Measurements from ENCODE around the gene CNNM4.
A peak's percentile ranks its signal among the peaks of the same experiment; 100 is the strongest.

The CNNM4 gene

GRCh38 chr2:96757477-96757860, 3.2 kb upstream of the CNNM4 start:
- Histone ChIP-seq H3K36me3 (ENCODE audit: control insufficient read depth, insufficient read depth, low read length) (no peaks in the 10 kb centered on the region), H3K27ac (ENCODE audit: insufficient read depth, low read length, poor library complexity, severe bottlenecking) (no peak overlapping the region), H3K9me3 (ENCODE audit: control insufficient read depth, low read length) (no peaks in the 10 kb centered on the region), H3K4me1 (ENCODE audit: control insufficient read depth, insufficient read depth, low read length, poor library complexity, severe bottlenecking) (peaks cover 14% of the 10 kb centered on the region), H3K27me3 (replicated peaks; ENCODE audit: control insufficient read depth, insufficient read depth, low read length, poor library complexity, severe bottlenecking) (no peaks in the 10 kb centered on the region), H3K4me3 (ENCODE audit: insufficient read depth, low read depth, low read length, poor library complexity, severe bottlenecking) (no peak overlapping the region)
- no peak for DNase-seq

- H3K27me3 ChIP-seq (replicated peaks; ENCODE audit: control insufficient read depth, insufficient read depth, low read length, poor library complexity, severe bottlenecking): no peaks in the 10 kb centered on the region
- no peak overlapping the region for H3K4me3 ChIP-seq (ENCODE audit: insufficient read depth, low read depth, low read length, poor library complexity, severe bottlenecking)
- H3K36me3 ChIP-seq (ENCODE audit: control insufficient read depth, insufficient read depth, low read length): no peaks in the 10 kb centered on the region
- H3K9me3 ChIP-seq (ENCODE audit: control insufficient read depth, low read length): no peaks in the 10 kb centered on the region
- H3K4me1 ChIP-seq (ENCODE audit: control insufficient read depth, insufficient read depth, low read length, poor library complexity, severe bottlenecking): peaks cover 30% of the 10 kb centered on the region
- DNase-seq: no peak
- H3K27ac ChIP-seq (ENCODE audit: insufficient read depth, low read length, poor library complexity, severe bottlenecking): no peak overlapping the region
Measured at GRCh38 chr2:96758987-96759386, 1.7 kb upstream of the CNNM4 start.

- H3K9me3 ChIP-seq (ENCODE audit: control insufficient read depth, low read length): no peaks in the 10 kb centered on the region
- H3K4me1 ChIP-seq (ENCODE audit: control insufficient read depth, insufficient read depth, low read length, poor library complexity, severe bottlenecking): peaks cover 35% of the 10 kb centered on the region
- no peaks in the 10 kb centered on the region for H3K36me3 ChIP-seq (ENCODE audit: control insufficient read depth, insufficient read depth, low read length)
- no peaks in the 10 kb centered on the region for H3K27me3 ChIP-seq (replicated peaks; ENCODE audit: control insufficient read depth, insufficient read depth, low read length, poor library complexity, severe bottlenecking)
- no peak overlapping the region for H3K27ac ChIP-seq (ENCODE audit: insufficient read depth, low read length, poor library complexity, severe bottlenecking)
- H3K4me3 ChIP-seq (ENCODE audit: insufficient read depth, low read depth, low read length, poor library complexity, severe bottlenecking): no peak overlapping the region
- DNase-seq: no peak
Measured at GRCh38 chr2:96759548-96759947, 1.2 kb upstream of the CNNM4 start.

GRCh38 chr2:96760986-96761832, 507 bp downstream of the CNNM4 start:
- Histone ChIP-seq H3K9me3 (ENCODE audit: control insufficient read depth, low read length) (no peaks in the 10 kb centered on the region), H3K4me3 (ENCODE audit: insufficient read depth, low read depth, low read length, poor library complexity, severe bottlenecking) (peak overlapping the region; percentile 90), H3K27me3 (replicated peaks; ENCODE audit: control insufficient read depth, insufficient read depth, low read length, poor library complexity, severe bottlenecking) (no peaks in the 10 kb centered on the region), H3K36me3 (ENCODE audit: control insufficient read depth, insufficient read depth, low read length) (no peaks in the 10 kb centered on the region), H3K27ac (ENCODE audit: insufficient read depth, low read length, poor library complexity, severe bottlenecking) (peak overlapping the region; percentile 51), H3K4me1 (ENCODE audit: control insufficient read depth, insufficient read depth, low read length, poor library complexity, severe bottlenecking) (peaks cover 37% of the 10 kb centered on the region)
- DNase-seq: no peak

- Histone ChIP-seq H3K4me3 (ENCODE audit: insufficient read depth, low read depth, low read length, poor library complexity, severe bottlenecking) (peak overlapping the region; percentile 10), H3K36me3 (ENCODE audit: control insufficient read depth, insufficient read depth, low read length) (no peaks in the 10 kb centered on the region), H3K9me3 (ENCODE audit: control insufficient read depth, low read length) (no peaks in the 10 kb centered on the region), H3K4me1 (ENCODE audit: control insufficient read depth, insufficient read depth, low read length, poor library complexity, severe bottlenecking) (peaks cover 37% of the 10 kb centered on the region), H3K27me3 (replicated peaks; ENCODE audit: control insufficient read depth, insufficient read depth, low read length, poor library complexity, severe bottlenecking) (no peaks in the 10 kb centered on the region), H3K27ac (ENCODE audit: insufficient read depth, low read length, poor library complexity, severe bottlenecking) (no peak overlapping the region)
- no peak for DNase-seq
Measured at GRCh38 chr2:96762529-96763311, 2.0 kb downstream of the CNNM4 start.

- Histone ChIP-seq H3K36me3 (ENCODE audit: control insufficient read depth, insufficient read depth, low read length) (no peaks in the 10 kb centered on the region), H3K4me3 (ENCODE audit: insufficient read depth, low read depth, low read length, poor library complexity, severe bottlenecking) (peak overlapping the region; percentile 22), H3K27ac (ENCODE audit: insufficient read depth, low read length, poor library complexity, severe bottlenecking) (no peak overlapping the region), H3K27me3 (replicated peaks; ENCODE audit: control insufficient read depth, insufficient read depth, low read length, poor library complexity, severe bottlenecking) (no peaks in the 10 kb centered on the region), H3K9me3 (ENCODE audit: control insufficient read depth, low read length) (no peaks in the 10 kb centered on the region), H3K4me1 (ENCODE audit: control insufficient read depth, insufficient read depth, low read length, poor library complexity, severe bottlenecking) (peaks cover 37% of the 10 kb centered on the region)
- no peak for DNase-seq
Measured at GRCh38 chr2:96763511-96764252, 3.0 kb downstream of the CNNM4 start.

- Histone ChIP-seq H3K9me3 (ENCODE audit: control insufficient read depth, low read length) (no peaks in the 10 kb centered on the region), H3K36me3 (ENCODE audit: control insufficient read depth, insufficient read depth, low read length) (no peaks in the 10 kb centered on the region), H3K27ac (ENCODE audit: insufficient read depth, low read length, poor library complexity, severe bottlenecking) (no peak overlapping the region), H3K27me3 (replicated peaks; ENCODE audit: control insufficient read depth, insufficient read depth, low read length, poor library complexity, severe bottlenecking) (no peaks in the 10 kb centered on the region), H3K4me3 (ENCODE audit: insufficient read depth, low read depth, low read length, poor library complexity, severe bottlenecking) (peak overlapping the region; percentile 22), H3K4me1 (ENCODE audit: control insufficient read depth, insufficient read depth, low read length, poor library complexity, severe bottlenecking) (peaks cover 37% of the 10 kb centered on the region)
- no peak for DNase-seq
Measured at GRCh38 chr2:96764253-96764637, 3.5 kb downstream of the CNNM4 start.

- H3K36me3 ChIP-seq (ENCODE audit: control insufficient read depth, insufficient read depth, low read length): no peaks in the 10 kb centered on the region
- H3K27me3 ChIP-seq (replicated peaks; ENCODE audit: control insufficient read depth, insufficient read depth, low read length, poor library complexity, severe bottlenecking): no peaks in the 10 kb centered on the region
- H3K9me3 ChIP-seq (ENCODE audit: control insufficient read depth, low read length): no peaks in the 10 kb centered on the region
- DNase-seq: no peak
- no peak overlapping the region for H3K27ac ChIP-seq (ENCODE audit: insufficient read depth, low read length, poor library complexity, severe bottlenecking)
- peaks cover 24% of the 10 kb centered on the region for H3K4me1 ChIP-seq (ENCODE audit: control insufficient read depth, insufficient read depth, low read length, poor library complexity, severe bottlenecking)
- H3K4me3 ChIP-seq (ENCODE audit: insufficient read depth, low read depth, low read length, poor library complexity, severe bottlenecking): no peak overlapping the region
Measured at GRCh38 chr2:96767135-96767871, 6.6 kb downstream of the CNNM4 start.

- H3K27ac ChIP-seq (ENCODE audit: insufficient read depth, low read length, poor library complexity, severe bottlenecking): no peak overlapping the region
- no peaks in the 10 kb centered on the region for H3K27me3 ChIP-seq (replicated peaks; ENCODE audit: control insufficient read depth, insufficient read depth, low read length, poor library complexity, severe bottlenecking)
- peaks cover 21% of the 10 kb centered on the region for H3K4me1 ChIP-seq (ENCODE audit: control insufficient read depth, insufficient read depth, low read length, poor library complexity, severe bottlenecking)
- H3K4me3 ChIP-seq (ENCODE audit: insufficient read depth, low read depth, low read length, poor library complexity, severe bottlenecking): no peak overlapping the region
- H3K9me3 ChIP-seq (ENCODE audit: control insufficient read depth, low read length): no peaks in the 10 kb centered on the region
- H3K36me3 ChIP-seq (ENCODE audit: control insufficient read depth, insufficient read depth, low read length): no peaks in the 10 kb centered on the region
- no peak for DNase-seq
Measured at GRCh38 chr2:96768083-96768561, 7.4 kb downstream of the CNNM4 start.
